ENCODE results near the gene CIB4.

The CIB4 gene

DNA sequence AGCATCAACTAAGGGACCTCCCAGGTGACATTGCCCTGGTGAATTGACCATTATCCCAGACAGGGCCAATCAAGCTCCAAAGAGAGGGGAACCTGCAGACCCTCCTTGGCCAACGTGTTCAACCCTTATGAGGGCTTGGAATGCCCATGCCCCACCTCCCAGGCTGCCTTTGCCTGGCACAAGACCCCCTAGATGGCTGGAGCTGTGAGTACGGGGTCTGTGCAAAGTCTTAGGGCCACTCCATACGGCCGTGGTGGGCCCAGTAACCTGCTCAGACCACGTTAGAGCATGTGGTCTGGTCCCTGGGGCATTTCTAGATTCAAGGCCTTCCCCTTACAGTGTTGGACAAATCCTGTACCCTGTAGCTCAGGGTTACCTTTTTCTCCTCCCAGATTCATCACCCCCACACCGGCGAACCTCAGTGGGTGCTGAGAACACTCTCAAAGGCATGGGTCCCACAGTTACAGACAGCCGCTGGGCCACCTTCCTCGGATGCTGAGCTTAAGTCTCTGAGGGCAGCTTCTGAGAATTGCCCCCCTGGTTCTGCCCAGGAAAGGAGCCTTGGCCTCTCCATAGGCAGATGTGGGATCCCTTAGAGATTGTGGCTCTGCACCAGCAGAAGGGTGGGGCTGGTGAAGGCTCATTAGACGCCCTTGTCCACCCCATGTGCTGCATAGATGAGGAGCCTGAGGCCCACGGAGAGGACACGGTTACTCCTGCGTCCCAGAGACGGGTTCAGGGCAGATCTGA, 33.0 kb upstream of the CIB4 start:
- H3K4me3 ChIP-seq (ENCODE audit: low read depth, low read length), result no peak overlapping the region
- no peak for DNase-seq (ENCODE audit: low read depth, low spot score)
- TF ChIP-seq, protein P1, sequence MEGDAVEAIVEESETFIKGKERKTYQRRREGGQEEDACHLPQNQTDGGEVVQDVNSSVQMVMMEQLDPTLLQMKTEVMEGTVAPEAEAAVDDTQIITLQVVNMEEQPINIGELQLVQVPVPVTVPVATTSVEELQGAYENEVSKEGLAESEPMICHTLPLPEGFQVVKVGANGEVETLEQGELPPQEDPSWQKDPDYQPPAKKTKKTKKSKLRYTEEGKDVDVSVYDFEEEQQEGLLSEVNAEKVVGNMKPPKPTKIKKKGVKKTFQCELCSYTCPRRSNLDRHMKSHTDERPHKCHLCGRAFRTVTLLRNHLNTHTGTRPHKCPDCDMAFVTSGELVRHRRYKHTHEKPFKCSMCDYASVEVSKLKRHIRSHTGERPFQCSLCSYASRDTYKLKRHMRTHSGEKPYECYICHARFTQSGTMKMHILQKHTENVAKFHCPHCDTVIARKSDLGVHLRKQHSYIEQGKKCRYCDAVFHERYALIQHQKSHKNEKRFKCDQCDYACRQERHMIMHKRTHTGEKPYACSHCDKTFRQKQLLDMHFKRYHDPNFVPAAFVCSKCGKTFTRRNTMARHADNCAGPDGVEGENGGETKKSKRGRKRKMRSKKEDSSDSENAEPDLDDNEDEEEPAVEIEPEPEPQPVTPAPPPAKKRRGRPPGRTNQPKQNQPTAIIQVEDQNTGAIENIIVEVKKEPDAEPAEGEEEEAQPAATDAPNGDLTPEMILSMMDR (IDR thresholded peaks at IDR 0.05; ENCODE audit: low read depth, low read length), result no peak
- in situ Hi-C loops (cut with HindIII; ENCODE audit: low sequenced_read_pairs), result no loop called here

DNA sequence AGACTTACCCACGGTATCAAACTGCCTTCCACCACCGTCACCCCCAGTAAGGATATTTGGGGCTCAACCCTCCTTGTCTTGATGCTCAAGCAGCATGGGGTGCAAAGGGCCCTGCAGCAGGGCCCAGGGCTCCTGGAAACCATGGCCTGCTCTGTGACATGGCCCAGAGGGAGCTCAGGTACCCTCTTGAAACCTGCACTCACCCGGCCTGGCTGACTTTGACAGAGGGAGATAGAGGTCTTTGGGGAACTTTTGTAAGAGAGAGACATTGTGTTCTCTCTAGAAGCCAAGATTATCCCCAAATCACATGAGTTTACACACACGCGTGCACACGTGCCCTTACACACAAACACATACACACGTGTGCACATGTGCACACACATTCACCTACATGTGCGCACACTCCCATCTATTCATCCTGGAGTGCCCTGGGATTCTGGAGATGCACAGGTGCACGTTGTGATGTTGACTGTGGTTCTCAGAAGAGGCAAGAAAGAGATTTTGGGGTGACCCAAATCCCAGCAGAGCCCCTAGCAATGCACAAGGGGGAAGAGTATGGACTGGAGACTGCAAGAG, 31.7 kb upstream of the CIB4 start:
- H3K4me3 ChIP-seq (ENCODE audit: low read depth, low read length), result no peak overlapping the region
- in situ Hi-C loops (cut with HindIII; ENCODE audit: low sequenced_read_pairs), result no loop called here
- TF ChIP-seq, protein P1 (IDR thresholded peaks at IDR 0.05; ENCODE audit: low read depth, low read length), result no peak
- DNase-seq (ENCODE audit: low read depth, low spot score), result no peak

DNA sequence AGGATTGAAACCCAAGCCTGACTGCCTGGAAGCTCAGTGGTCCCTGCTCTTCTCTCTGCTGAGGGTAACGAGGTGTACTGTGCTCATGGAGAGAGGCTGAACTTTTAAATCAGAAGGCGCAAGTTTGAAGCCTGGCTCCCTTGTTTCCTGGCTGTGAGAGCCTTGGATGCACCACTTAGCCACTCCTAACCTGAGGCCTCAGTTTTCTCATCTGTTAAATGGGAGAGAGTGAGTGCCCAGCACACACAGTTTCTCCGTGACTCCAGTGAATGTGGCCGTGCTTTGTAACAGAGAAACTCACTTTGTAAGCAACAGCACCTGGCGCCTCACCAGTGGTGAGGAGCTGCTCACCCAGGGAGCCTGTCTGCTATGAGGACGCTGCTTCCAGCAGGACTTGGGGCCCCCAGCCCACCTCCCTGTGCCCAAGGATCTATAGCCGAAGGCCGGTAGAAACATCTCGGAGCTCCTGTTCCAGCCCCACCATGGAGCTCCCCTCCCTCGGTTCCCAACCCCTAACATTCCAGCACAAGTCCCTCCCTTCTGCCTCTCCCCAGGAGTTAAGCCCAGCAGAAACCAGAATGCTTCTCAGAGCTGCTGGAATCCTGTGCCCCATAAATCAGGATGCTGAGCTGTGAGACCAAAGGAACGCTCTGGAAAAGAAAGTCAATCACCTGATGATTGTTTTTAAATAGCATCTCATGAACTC, 31.1 kb upstream of the CIB4 start:
- no peak overlapping the region for H3K4me3 ChIP-seq (ENCODE audit: low read depth, low read length)
- DNase-seq (ENCODE audit: low read depth, low spot score), result no peak
- TF ChIP-seq, protein P1 (IDR thresholded peaks at IDR 0.05; ENCODE audit: low read depth, low read length), result no peak
- in situ Hi-C loops (cut with HindIII; ENCODE audit: low sequenced_read_pairs), result no loop called here

DNA sequence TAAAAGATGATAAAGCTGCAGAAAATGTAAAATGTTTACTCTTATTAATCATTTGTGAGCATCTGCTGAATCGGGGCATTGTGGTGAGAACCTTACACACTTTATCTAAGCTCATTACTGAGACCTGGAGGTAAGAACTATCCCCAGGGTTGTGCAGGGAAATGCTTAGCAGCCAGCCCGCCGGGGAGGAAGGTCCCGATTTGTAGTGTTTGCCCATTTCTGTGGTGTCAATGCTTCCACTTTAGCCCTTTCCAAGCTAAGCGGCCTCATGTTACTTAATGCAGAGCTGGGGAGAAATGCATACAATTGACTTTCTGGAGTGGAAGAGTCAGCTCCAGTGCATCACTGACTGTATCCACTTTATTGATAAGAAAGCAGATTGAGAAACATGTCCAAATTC, 30.5 kb upstream of the CIB4 start:
- H3K4me3 ChIP-seq (ENCODE audit: low read depth, low read length), result no peak overlapping the region
- DNase-seq (ENCODE audit: low read depth, low spot score), result no peak
- in situ Hi-C loops (cut with HindIII; ENCODE audit: low sequenced_read_pairs), result no loop called here
- TF ChIP-seq, protein P1 (IDR thresholded peaks at IDR 0.05; ENCODE audit: low read depth, low read length), result no peak

DNA sequence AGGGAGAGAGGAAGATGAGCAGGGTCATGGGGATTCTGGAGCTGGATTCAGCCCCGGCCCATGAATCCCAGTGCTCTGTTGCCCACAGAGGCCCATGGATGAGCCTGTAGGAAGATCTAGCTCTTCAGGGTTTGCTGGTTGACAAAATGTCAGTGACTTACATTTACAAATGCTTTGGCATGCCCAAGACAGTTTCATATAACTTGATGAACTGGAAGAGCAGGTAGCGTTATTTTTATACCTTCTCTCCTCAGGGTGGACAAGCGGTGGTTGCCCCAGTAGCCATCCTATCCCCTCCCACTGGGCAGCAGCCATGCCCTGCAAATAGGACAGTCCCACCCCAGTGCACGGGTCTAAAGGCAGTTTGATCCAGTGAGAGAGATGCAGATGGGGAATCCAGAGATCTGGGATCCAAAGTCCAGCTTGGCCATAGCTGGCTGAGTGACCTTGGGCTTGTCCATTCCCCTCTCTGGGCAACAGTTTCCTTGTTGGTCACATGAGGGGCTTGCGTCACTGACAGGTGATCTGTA, 29.8 kb upstream of the CIB4 start:
- no peak overlapping the region for H3K4me3 ChIP-seq (ENCODE audit: low read depth, low read length)
- TF ChIP-seq, protein P1 (IDR thresholded peaks at IDR 0.05; ENCODE audit: low read depth, low read length), result no peak
- DNase-seq (ENCODE audit: low read depth, low spot score), result no peak
- in situ Hi-C loops (cut with HindIII; ENCODE audit: low sequenced_read_pairs), result no loop called here

DNA sequence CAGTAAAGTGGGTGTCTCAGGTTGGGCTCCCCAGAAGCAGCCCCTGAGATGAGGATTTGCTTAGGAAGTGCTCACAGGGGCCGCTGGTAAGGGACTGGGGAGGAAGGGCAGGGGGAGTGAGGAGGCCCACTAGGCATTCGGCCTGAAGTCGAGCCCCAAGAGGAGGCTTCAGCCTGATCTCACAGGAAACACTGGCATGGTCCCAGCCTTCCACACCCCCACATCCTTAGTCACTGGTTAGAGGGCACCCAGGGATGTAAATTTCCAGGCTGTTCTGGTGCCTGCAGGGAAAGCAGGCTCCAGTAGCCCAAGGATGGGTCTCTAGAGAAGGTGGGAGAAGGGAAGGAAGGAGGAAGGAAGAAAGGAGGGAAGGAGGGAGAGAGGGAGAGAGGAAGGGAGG, 29.0 kb upstream of the CIB4 start:
- in situ Hi-C loops (cut with HindIII; ENCODE audit: low sequenced_read_pairs), result no loop called here
- H3K4me3 ChIP-seq (ENCODE audit: low read depth, low read length), result no peak overlapping the region
- TF ChIP-seq, protein P1 (IDR thresholded peaks at IDR 0.05; ENCODE audit: low read depth, low read length), result no peak
- DNase-seq (ENCODE audit: low read depth, low spot score), result no peak

Measured in astrocyte of the spinal cord (primary cell).